ENCODE results near the gene CDNF.

GRCh38 chr10:14781763-14782162, 56.1 kb downstream of the CDNF start:
- TF ChIP-seq, protein P1, sequence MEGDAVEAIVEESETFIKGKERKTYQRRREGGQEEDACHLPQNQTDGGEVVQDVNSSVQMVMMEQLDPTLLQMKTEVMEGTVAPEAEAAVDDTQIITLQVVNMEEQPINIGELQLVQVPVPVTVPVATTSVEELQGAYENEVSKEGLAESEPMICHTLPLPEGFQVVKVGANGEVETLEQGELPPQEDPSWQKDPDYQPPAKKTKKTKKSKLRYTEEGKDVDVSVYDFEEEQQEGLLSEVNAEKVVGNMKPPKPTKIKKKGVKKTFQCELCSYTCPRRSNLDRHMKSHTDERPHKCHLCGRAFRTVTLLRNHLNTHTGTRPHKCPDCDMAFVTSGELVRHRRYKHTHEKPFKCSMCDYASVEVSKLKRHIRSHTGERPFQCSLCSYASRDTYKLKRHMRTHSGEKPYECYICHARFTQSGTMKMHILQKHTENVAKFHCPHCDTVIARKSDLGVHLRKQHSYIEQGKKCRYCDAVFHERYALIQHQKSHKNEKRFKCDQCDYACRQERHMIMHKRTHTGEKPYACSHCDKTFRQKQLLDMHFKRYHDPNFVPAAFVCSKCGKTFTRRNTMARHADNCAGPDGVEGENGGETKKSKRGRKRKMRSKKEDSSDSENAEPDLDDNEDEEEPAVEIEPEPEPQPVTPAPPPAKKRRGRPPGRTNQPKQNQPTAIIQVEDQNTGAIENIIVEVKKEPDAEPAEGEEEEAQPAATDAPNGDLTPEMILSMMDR (IDR thresholded peaks at IDR 0.05): no peak
- no peak for TF ChIP-seq POLR2A (IDR thresholded peaks at IDR 0.05)

Data from vagina (tissue), 2 donors.